Adipocyte (in vitro differentiated cells): ENCODE measurements around the gene ASB7.
A peak's percentile ranks its signal among the peaks of the same experiment; 100 is the strongest.

Experiments used
- DNase-seq: peaks from one replicate; pipeline ENCODE4 v3.0.0-alpha.2; 2015; ENCODE audit warnings: low read depth
- H3K27me3 ChIP-seq: replicated peaks from 2 replicates; pipeline ENCODE4 v1.7.0; 2013; ENCODE audit warnings: mild to moderate bottlenecking, low read length, moderate library complexity; ENCODE audit not compliant: control insufficient read depth, insufficient read depth
- H3K36me3 ChIP-seq: 2 replicates; pipeline ENCODE4 v1.7.0; 2013; ENCODE audit warnings: low read length, mild to moderate bottlenecking, moderate library complexity; ENCODE audit not compliant: control insufficient read depth, insufficient read depth, severe bottlenecking
- H3K4me1 ChIP-seq: 2 replicates; pipeline ENCODE4 v1.7.0; 2013; ENCODE audit warnings: mild to moderate bottlenecking, low read length, moderate library complexity; ENCODE audit not compliant: control insufficient read depth, insufficient read depth
- H3K4me3 ChIP-seq: 2 replicates; pipeline ENCODE4 v1.7.0; 2013; ENCODE audit warnings: mild to moderate bottlenecking, low read length, moderate library complexity
- H3K9ac ChIP-seq: 2 replicates; pipeline ENCODE4 v1.7.0; 2013; ENCODE audit warnings: mild to moderate bottlenecking, low read length, moderate library complexity
- H3K9me3 ChIP-seq: 2 replicates; pipeline ENCODE4 v1.7.0; 2013; ENCODE audit warnings: mild to moderate bottlenecking, low read length, moderate library complexity; ENCODE audit not compliant: control insufficient read depth

ASB7 gene

GRCh38 chr15:100627789-100628395 lies 25.5 kb downstream of the ASB7 start:
- Histone ChIP-seq H3K4me3 (no peak overlapping the region), H3K4me1 (peaks cover 36% of the 10 kb centered on the region), H3K9ac (peak overlapping the region; percentile 67), H3K9me3 (no peaks in the 10 kb centered on the region), H3K36me3 (peaks cover 17% of the 10 kb centered on the region), H3K27me3 (no peaks in the 10 kb centered on the region)
- peak; percentile 86 for DNase-seq

GRCh38 chr15:100628746-100629145 lies 26.4 kb downstream of the ASB7 start:
- no peaks in the 10 kb centered on the region for H3K27me3 ChIP-seq
- H3K36me3 ChIP-seq: peaks cover 17% of the 10 kb centered on the region
- H3K4me3 ChIP-seq: peak overlapping the region; percentile 8
- peak overlapping the region; percentile 70 for H3K9ac ChIP-seq
- no peaks in the 10 kb centered on the region for H3K9me3 ChIP-seq
- DNase-seq: peak; percentile 73
- H3K4me1 ChIP-seq: peaks cover 27% of the 10 kb centered on the region

GRCh38 chr15:100631831-100632230 lies 29.4 kb downstream of the ASB7 start:
- H3K4me1 ChIP-seq: peaks cover 25% of the 10 kb centered on the region

GRCh38 chr15:100633763-100634075 lies 31.3 kb downstream of the ASB7 start:
- Histone ChIP-seq H3K4me1 (peaks cover 19% of the 10 kb centered on the region), H3K27me3 (no peaks in the 10 kb centered on the region), H3K9ac (no peak overlapping the region), H3K4me3 (no peak overlapping the region), H3K9me3 (no peaks in the 10 kb centered on the region), H3K36me3 (peaks cover 17% of the 10 kb centered on the region)
- no peak for DNase-seq

More at GRCh38 chr15:100631831-100632230, 29.4 kb downstream of the ASB7 start:
- DNase-seq: no peak
- H3K9ac ChIP-seq: no peak overlapping the region
- no peaks in the 10 kb centered on the region for H3K9me3 ChIP-seq
- H3K27me3 ChIP-seq: no peaks in the 10 kb centered on the region
- no peak overlapping the region for H3K4me3 ChIP-seq
- H3K36me3 ChIP-seq: peaks cover 17% of the 10 kb centered on the region

GRCh38 chr15:100635406-100636071 lies 33.1 kb downstream of the ASB7 start:
- no peaks in the 10 kb centered on the region for H3K27me3 ChIP-seq
- peaks cover 10% of the 10 kb centered on the region for H3K36me3 ChIP-seq
- no peak for DNase-seq
- no peak overlapping the region for H3K9ac ChIP-seq
- H3K9me3 ChIP-seq: no peaks in the 10 kb centered on the region
- H3K4me3 ChIP-seq: no peak overlapping the region
- peaks cover 2% of the 10 kb centered on the region for H3K4me1 ChIP-seq

- Histone ChIP-seq H3K9ac (no peak overlapping the region), H3K4me3 (no peak overlapping the region), H3K4me1 (no peaks in the 10 kb centered on the region), H3K9me3 (no peaks in the 10 kb centered on the region), H3K27me3 (no peaks in the 10 kb centered on the region), H3K36me3 (no peaks in the 10 kb centered on the region)
- no peak for DNase-seq
Observed at GRCh38 chr15:100638177-100638730, 35.9 kb downstream of the ASB7 start.

GRCh38 chr15:100642213-100642949 lies 40.0 kb downstream of the ASB7 start:
- H3K9me3 ChIP-seq: no peaks in the 10 kb centered on the region
- no peak overlapping the region for H3K9ac ChIP-seq
- H3K4me1 ChIP-seq: no peaks in the 10 kb centered on the region
- H3K4me3 ChIP-seq: no peak overlapping the region
- H3K36me3 ChIP-seq: no peaks in the 10 kb centered on the region
- no peaks in the 10 kb centered on the region for H3K27me3 ChIP-seq
- DNase-seq: no peak

GRCh38 chr15:100642950-100643338 lies 40.6 kb downstream of the ASB7 start:
- H3K4me1 ChIP-seq: no peaks in the 10 kb centered on the region
- H3K36me3 ChIP-seq: no peaks in the 10 kb centered on the region
- no peaks in the 10 kb centered on the region for H3K27me3 ChIP-seq
- no peak overlapping the region for H3K4me3 ChIP-seq
- DNase-seq: no peak
- no peak overlapping the region for H3K9ac ChIP-seq
- no peaks in the 10 kb centered on the region for H3K9me3 ChIP-seq

GRCh38 chr15:100645671-100646070 lies 43.3 kb downstream of the ASB7 start:
- no peaks in the 10 kb centered on the region for H3K9me3 ChIP-seq

GRCh38 chr15:100648951-100649350 lies 46.6 kb downstream of the ASB7 start:
- peaks cover 8% of the 10 kb centered on the region for H3K4me1 ChIP-seq
- H3K36me3 ChIP-seq: peaks cover 11% of the 10 kb centered on the region
- DNase-seq: no peak
- no peak overlapping the region for H3K9ac ChIP-seq
- H3K27me3 ChIP-seq: no peaks in the 10 kb centered on the region
- H3K9me3 ChIP-seq: no peaks in the 10 kb centered on the region
- no peak overlapping the region for H3K4me3 ChIP-seq

More at GRCh38 chr15:100645671-100646070, 43.3 kb downstream of the ASB7 start:
- DNase-seq: no peak
- Histone ChIP-seq H3K27me3 (no peaks in the 10 kb centered on the region), H3K4me3 (no peak overlapping the region), H3K4me1 (no peaks in the 10 kb centered on the region), H3K9ac (no peak overlapping the region), H3K36me3 (peaks cover 11% of the 10 kb centered on the region)

- Histone ChIP-seq H3K9ac (no peak overlapping the region), H3K36me3 (peaks cover 11% of the 10 kb centered on the region), H3K9me3 (no peaks in the 10 kb centered on the region), H3K4me3 (no peak overlapping the region), H3K4me1 (peaks cover 8% of the 10 kb centered on the region), H3K27me3 (no peaks in the 10 kb centered on the region)
- no peak for DNase-seq
Observed at GRCh38 chr15:100650685-100651084, 48.3 kb downstream of the ASB7 start.
